Measurements from ENCODE around the gene RRP1.

Gene RRP1

GRCh38 chr21:43781846-43782245, 7.5 kb upstream of the RRP1 start:
- no peaks in the 10 kb centered on the region for H3K27me3 ChIP-seq (ENCODE audit: low read depth, low read length)
- H3K36me3 ChIP-seq (ENCODE audit: control insufficient read depth in 1 of 2, insufficient read depth in 2 of 2, low read length in 2 of 2), result no peaks in the 10 kb centered on the region
- no peaks in the 10 kb centered on the region for H3K9me3 ChIP-seq (ENCODE audit: control insufficient read depth in 1 of 2, low read length in 2 of 2)
- no peak overlapping the region for H3K4me3 ChIP-seq (ENCODE audit: low read depth in 1 of 2, low read length in 2 of 2)
- H3K4me1 ChIP-seq (ENCODE audit: control insufficient read depth in 1 of 2, insufficient read depth in 2 of 2, low read length in 2 of 2), result no peaks in the 10 kb centered on the region
- H3K27ac ChIP-seq (ENCODE audit: low read length), result no peak overlapping the region

GRCh38 chr21:43782431-43783097, 6.8 kb upstream of the RRP1 start:
- Histone ChIP-seq H3K36me3 (ENCODE audit: control insufficient read depth in 1 of 2, insufficient read depth in 2 of 2, low read length in 2 of 2) (no peaks in the 10 kb centered on the region), H3K4me3 (ENCODE audit: low read depth in 1 of 2, low read length in 2 of 2) (no peak overlapping the region), H3K27me3 (ENCODE audit: low read depth, low read length) (no peaks in the 10 kb centered on the region), H3K9me3 (ENCODE audit: control insufficient read depth in 1 of 2, low read length in 2 of 2) (no peaks in the 10 kb centered on the region), H3K4me1 (ENCODE audit: control insufficient read depth in 1 of 2, insufficient read depth in 2 of 2, low read length in 2 of 2) (no peaks in the 10 kb centered on the region), H3K27ac (ENCODE audit: low read length) (no peak overlapping the region)

GRCh38 chr21:43783098-43783700, 6.2 kb upstream of the RRP1 start:
- Histone ChIP-seq H3K36me3 (ENCODE audit: control insufficient read depth in 1 of 2, insufficient read depth in 2 of 2, low read length in 2 of 2) (no peaks in the 10 kb centered on the region), H3K27ac (ENCODE audit: low read length) (no peak overlapping the region), H3K4me1 (ENCODE audit: control insufficient read depth in 1 of 2, insufficient read depth in 2 of 2, low read length in 2 of 2) (no peaks in the 10 kb centered on the region), H3K9me3 (ENCODE audit: control insufficient read depth in 1 of 2, low read length in 2 of 2) (no peaks in the 10 kb centered on the region), H3K4me3 (ENCODE audit: low read depth in 1 of 2, low read length in 2 of 2) (no peak overlapping the region), H3K27me3 (ENCODE audit: low read depth, low read length) (no peaks in the 10 kb centered on the region)

GRCh38 chr21:43785134-43785533, 4.2 kb upstream of the RRP1 start:
- Histone ChIP-seq H3K9me3 (ENCODE audit: control insufficient read depth in 1 of 2, low read length in 2 of 2) (no peaks in the 10 kb centered on the region), H3K4me3 (ENCODE audit: low read depth in 1 of 2, low read length in 2 of 2) (no peak overlapping the region), H3K27ac (ENCODE audit: low read length) (no peak overlapping the region), H3K4me1 (ENCODE audit: control insufficient read depth in 1 of 2, insufficient read depth in 2 of 2, low read length in 2 of 2) (peaks cover under 1 to 3% of the 10 kb centered on the region in 2 donors), H3K36me3 (ENCODE audit: control insufficient read depth in 1 of 2, insufficient read depth in 2 of 2, low read length in 2 of 2) (no peaks in the 10 kb centered on the region), H3K27me3 (ENCODE audit: low read depth, low read length) (no peaks in the 10 kb centered on the region)

GRCh38 chr21:43786300-43786806, 3.0 kb upstream of the RRP1 start:
- no peaks in the 10 kb centered on the region for H3K36me3 ChIP-seq (ENCODE audit: control insufficient read depth in 1 of 2, insufficient read depth in 2 of 2, low read length in 2 of 2)
- no peak overlapping the region for H3K27ac ChIP-seq (ENCODE audit: low read length)
- H3K4me3 ChIP-seq (ENCODE audit: low read depth in 1 of 2, low read length in 2 of 2), result no peak overlapping the region
- peaks cover 3 to 15% of the 10 kb centered on the region in 2 donors for H3K4me1 ChIP-seq (ENCODE audit: control insufficient read depth in 1 of 2, insufficient read depth in 2 of 2, low read length in 2 of 2)
- no peaks in the 10 kb centered on the region for H3K27me3 ChIP-seq (ENCODE audit: low read depth, low read length)
- H3K9me3 ChIP-seq (ENCODE audit: control insufficient read depth in 1 of 2, low read length in 2 of 2), result no peaks in the 10 kb centered on the region

- H3K4me1 ChIP-seq (ENCODE audit: control insufficient read depth in 1 of 2, insufficient read depth in 2 of 2, low read length in 2 of 2), result peaks cover 3 to 16% of the 10 kb centered on the region in 2 donors
These were observed 2.5 kb upstream of the RRP1 start for GRCh38 chr21:43786807-43787440.

GRCh38 chr21:43790010-43790524, 690 bp downstream of the RRP1 start:
- Histone ChIP-seq H3K36me3 (ENCODE audit: control insufficient read depth in 1 of 2, insufficient read depth in 2 of 2, low read length in 2 of 2) (peaks cover 23 to 33% of the 10 kb centered on the region in 2 donors), H3K4me1 (ENCODE audit: control insufficient read depth in 1 of 2, insufficient read depth in 2 of 2, low read length in 2 of 2) (peaks cover 3 to 16% of the 10 kb centered on the region in 2 donors), H3K27ac (ENCODE audit: low read length) (peak overlapping the region; percentile 31), H3K9me3 (ENCODE audit: control insufficient read depth in 1 of 2, low read length in 2 of 2) (no peaks in the 10 kb centered on the region), H3K4me3 (ENCODE audit: low read depth in 1 of 2, low read length in 2 of 2) (peak overlapping the region; percentile 84 to 91), H3K27me3 (ENCODE audit: low read depth, low read length) (no peaks in the 10 kb centered on the region)

More at GRCh38 chr21:43786807-43787440, 2.5 kb upstream of the RRP1 start:
- no peak overlapping the region for H3K27ac ChIP-seq (ENCODE audit: low read length)
- no peak overlapping the region for H3K4me3 ChIP-seq (ENCODE audit: low read depth in 1 of 2, low read length in 2 of 2)
- H3K9me3 ChIP-seq (ENCODE audit: control insufficient read depth in 1 of 2, low read length in 2 of 2), result no peaks in the 10 kb centered on the region
- H3K36me3 ChIP-seq (ENCODE audit: control insufficient read depth in 1 of 2, insufficient read depth in 2 of 2, low read length in 2 of 2), result peaks cover 3 to 5% of the 10 kb centered on the region in 2 donors
- H3K27me3 ChIP-seq (ENCODE audit: low read depth, low read length), result no peaks in the 10 kb centered on the region

- Histone ChIP-seq H3K4me3 (ENCODE audit: low read depth in 1 of 2, low read length in 2 of 2) (no peak overlapping the region), H3K27me3 (ENCODE audit: low read depth, low read length) (no peaks in the 10 kb centered on the region), H3K4me1 (ENCODE audit: control insufficient read depth in 1 of 2, insufficient read depth in 2 of 2, low read length in 2 of 2) (peaks cover 3 to 16% of the 10 kb centered on the region in 2 donors), H3K36me3 (ENCODE audit: control insufficient read depth in 1 of 2, insufficient read depth in 2 of 2, low read length in 2 of 2) (peaks cover 37 to 57% of the 10 kb centered on the region in 2 donors), H3K27ac (ENCODE audit: low read length) (no peak overlapping the region), H3K9me3 (ENCODE audit: control insufficient read depth in 1 of 2, low read length in 2 of 2) (no peaks in the 10 kb centered on the region)
These were observed 3.0 kb downstream of the RRP1 start for GRCh38 chr21:43792406-43792805.

GRCh38 chr21:43793243-43793642, 3.9 kb downstream of the RRP1 start:
- H3K27ac ChIP-seq (ENCODE audit: low read length), result no peak overlapping the region

GRCh38 chr21:43794311-43794710, 4.9 kb downstream of the RRP1 start:
- Histone ChIP-seq H3K36me3 (ENCODE audit: control insufficient read depth in 1 of 2, insufficient read depth in 2 of 2, low read length in 2 of 2) (peaks cover 46 to 76% of the 10 kb centered on the region in 2 donors), H3K4me1 (ENCODE audit: control insufficient read depth in 1 of 2, insufficient read depth in 2 of 2, low read length in 2 of 2) (peaks cover 3 to 16% of the 10 kb centered on the region in 2 donors), H3K9me3 (ENCODE audit: control insufficient read depth in 1 of 2, low read length in 2 of 2) (no peaks in the 10 kb centered on the region), H3K27me3 (ENCODE audit: low read depth, low read length) (no peaks in the 10 kb centered on the region), H3K4me3 (ENCODE audit: low read depth in 1 of 2, low read length in 2 of 2) (no peak overlapping the region), H3K27ac (ENCODE audit: low read length) (no peak overlapping the region)

More at GRCh38 chr21:43793243-43793642, 3.9 kb downstream of the RRP1 start:
- peaks cover 40 to 65% of the 10 kb centered on the region in 2 donors for H3K36me3 ChIP-seq (ENCODE audit: control insufficient read depth in 1 of 2, insufficient read depth in 2 of 2, low read length in 2 of 2)
- no peak overlapping the region for H3K4me3 ChIP-seq (ENCODE audit: low read depth in 1 of 2, low read length in 2 of 2)
- H3K4me1 ChIP-seq (ENCODE audit: control insufficient read depth in 1 of 2, insufficient read depth in 2 of 2, low read length in 2 of 2), result peaks cover 3 to 16% of the 10 kb centered on the region in 2 donors
- no peaks in the 10 kb centered on the region for H3K9me3 ChIP-seq (ENCODE audit: control insufficient read depth in 1 of 2, low read length in 2 of 2)
- no peaks in the 10 kb centered on the region for H3K27me3 ChIP-seq (ENCODE audit: low read depth, low read length)

- Histone ChIP-seq H3K4me3 (ENCODE audit: low read depth in 1 of 2, low read length in 2 of 2) (no peak overlapping the region), H3K36me3 (ENCODE audit: control insufficient read depth in 1 of 2, insufficient read depth in 2 of 2, low read length in 2 of 2) (peaks cover 49 to 81% of the 10 kb centered on the region in 2 donors), H3K27me3 (ENCODE audit: low read depth, low read length) (no peaks in the 10 kb centered on the region), H3K27ac (ENCODE audit: low read length) (no peak overlapping the region), H3K4me1 (ENCODE audit: control insufficient read depth in 1 of 2, insufficient read depth in 2 of 2, low read length in 2 of 2) (peaks cover 3 to 16% of the 10 kb centered on the region in 2 donors), H3K9me3 (ENCODE audit: control insufficient read depth in 1 of 2, low read length in 2 of 2) (no peaks in the 10 kb centered on the region)
These were observed 5.5 kb downstream of the RRP1 start for GRCh38 chr21:43794857-43795256.

Data from muscle layer of duodenum (tissue), 2 donors.